Upper lobe of left lung (tissue), 4 donors: Measurements from ENCODE around the gene EGLN2.
"Not testable (repeated sequence)": the region's sequence is repeated elsewhere in the genome, so short reads cannot be mapped to it uniquely, and the experiment has no call there.

Experiments
- CTCF ChIP-seq, 6 experiments: fragments of 450-650 bp in 4 of 6; fragments of 200-600 bp in 2 of 6; sonication (generic) in 2 of 6; IDR thresholded peaks; one replicate each; pipeline ENCODE4 v1.5.1; 2016 to 2019; ENCODE audit warnings: antibody characterized with exemption in 6 of 6
- POLR2A ChIP-seq, 4 donors: fragments of 450-650 bp; IDR thresholded peaks; one replicate each; pipeline ENCODE4 v1.5.1; 2016 to 2017; ENCODE audit warnings: antibody characterized with exemption in 4 of 4, mild to moderate bottlenecking in 2 of 4
- POLR2AphosphoS5 ChIP-seq, 2 donors: sonication (generic); formaldehyde crosslinking; IDR thresholded peaks; one replicate each; pipeline ENCODE4 v1.5.1; 2017; ENCODE audit warnings: antibody characterized with exemption in 2 of 2

GRCh38 chr19:40846722-40847121 is 47.7 kb downstream of the EGLN2 start:
- not testable (repeated sequence) for TF ChIP-seq CTCF, POLR2A, POLR2AphosphoS5 (IDR thresholded peaks at IDR 0.05)
